CD14-positive monocyte (primary cell): ENCODE measurements around the gene ZFP1. TPM values are rescaled to one million over a fixed set of nuclear protein-coding genes. Genes with fewer than 3 reads are reported as not detected.

Source experiments
- DNase-seq, 3 donors: peaks; one replicate each; pipeline ENCODE4 v3.0.0-alpha.2; 2011 to 2022
- H2AFZ ChIP-seq: 2 replicates; pipeline ENCODE4 v1.6.0; 2012; ENCODE audit warnings: mild to moderate bottlenecking, low read depth, low read length, inconsistent platforms; ENCODE audit not compliant: insufficient read depth, poor library complexity, severe bottlenecking
- H3K27ac ChIP-seq, 2 donors: 1 replicate in 1 of 2; 2 replicates in 1 of 2; pipeline ENCODE4 v1.5.1; 2012 to 2013; ENCODE audit warnings: low read length in 2 of 2, control low read depth in 1 of 2, inconsistent platforms in 1 of 2, low read depth in 1 of 2, mild to moderate bottlenecking in 1 of 2
- H3K27me3 ChIP-seq, 2 donors: one replicate each; pipeline versions ENCODE4 v1.6.0 to v1.6.1; 2011 to 2013; ENCODE audit warnings: low read length in 2 of 2; ENCODE audit not compliant: control insufficient read depth in 2 of 2, insufficient read depth in 2 of 2
- H3K36me3 ChIP-seq, 2 donors: replicated peaks in 1 of 2; 1 replicate in 1 of 2; 2 replicates in 1 of 2; pipeline versions ENCODE4 v1.5.1 to v1.6.1; 2012 to 2013; ENCODE audit warnings: low read length in 2 of 2, control low read depth in 1 of 2, inconsistent platforms in 1 of 2, mild to moderate bottlenecking in 1 of 2; ENCODE audit not compliant: insufficient read depth in 2 of 2, control insufficient read depth in 1 of 2
- H3K4me1 ChIP-seq, 2 donors: 1 replicate in 1 of 2; 2 replicates in 1 of 2; pipeline versions ENCODE4 v1.5.1 to v1.6.1; 2012 to 2013; ENCODE audit warnings: low read length in 2 of 2, control low read depth in 1 of 2, inconsistent platforms in 1 of 2, mild to moderate bottlenecking in 1 of 2, moderate library complexity in 1 of 2; ENCODE audit not compliant: insufficient read depth in 2 of 2, control insufficient read depth in 1 of 2
- H3K4me2 ChIP-seq: replicated peaks from 2 replicates; pipeline ENCODE3; 2012; ENCODE audit warnings: low read length, moderate library complexity, mild to moderate bottlenecking; ENCODE audit not compliant: poor library complexity, severe bottlenecking; ENCODE audit errors: extremely low read depth
- H3K4me3 ChIP-seq, 3 experiments: fragments of 200-600 bp in 1 of 3; sonication (generic) in 1 of 3; replicated peaks in 1 of 3; 1 replicate in 2 of 3; 2 replicates in 1 of 3; pipeline ENCODE4 v1.5.1; 2011 to 2013; ENCODE audit warnings: low read length in 3 of 3, mild to moderate bottlenecking in 3 of 3, control low read depth in 2 of 3, low read depth in 2 of 3, inconsistent platforms in 1 of 3, moderate library complexity in 1 of 3
- H3K79me2 ChIP-seq: 2 replicates; pipeline ENCODE4 v1.6.0; 2012; ENCODE audit warnings: mild to moderate bottlenecking, control low read depth, inconsistent platforms, low read length, moderate library complexity; ENCODE audit not compliant: insufficient read depth
- H3K9ac ChIP-seq: 2 replicates; pipeline ENCODE4 v1.6.0; 2017; ENCODE audit warnings: low read length, mild to moderate bottlenecking; ENCODE audit not compliant: insufficient read depth, poor library complexity, severe bottlenecking
- H3K9me3 ChIP-seq, 2 donors: replicated peaks in 1 of 2; 1 replicate in 1 of 2; 2 replicates in 1 of 2; pipeline versions ENCODE4 v1.5.1 to v1.6.1; 2012 to 2013; ENCODE audit warnings: low read length in 2 of 2, control low read depth in 1 of 2; ENCODE audit not compliant: control insufficient read depth in 1 of 2, insufficient read depth in 1 of 2
- H4K20me1 ChIP-seq: 2 replicates; pipeline ENCODE4 v1.6.0; 2012; ENCODE audit warnings: mild to moderate bottlenecking, low read length, control low read depth, moderate library complexity; ENCODE audit not compliant: insufficient read depth
- H3K27ac Mint-ChIP-seq, 7 donors: one replicate each; pipeline ENCODE4 v1.8.0; 2020; ENCODE audit warnings: mild to moderate bottlenecking in 7 of 7, mixed read lengths in 7 of 7, moderate library complexity in 6 of 7, inconsistent platforms in 2 of 7
- H3K27me3 Mint-ChIP-seq, 3 donors: one replicate each; pipeline ENCODE4 v1.8.0; 2021 to 2022; ENCODE audit warnings: low read depth in 3 of 3, mild to moderate bottlenecking in 3 of 3, mixed read lengths in 3 of 3, moderate library complexity in 3 of 3, inconsistent platforms in 1 of 3
- H3K36me3 Mint-ChIP-seq, 2 donors: one replicate each; pipeline ENCODE4 v1.8.0; 2020; ENCODE audit warnings: mixed read lengths in 2 of 2, inconsistent platforms in 1 of 2, mild to moderate bottlenecking in 1 of 2
- H3K4me1 Mint-ChIP-seq: one replicate; pipeline ENCODE4 v1.8.0; 2020; ENCODE audit warnings: mild to moderate bottlenecking, mixed read lengths
- H3K4me3 Mint-ChIP-seq, 2 donors: one replicate each; pipeline ENCODE4 v1.8.0; 2020; ENCODE audit warnings: mild to moderate bottlenecking in 2 of 2, mixed read lengths in 2 of 2, moderate library complexity in 1 of 2
- H3K9me3 Mint-ChIP-seq, 7 donors: one replicate each; pipeline ENCODE4 v1.8.0; 2020 to 2022; ENCODE audit warnings: mixed read lengths in 7 of 7, mild to moderate bottlenecking in 6 of 7, moderate library complexity in 6 of 7, inconsistent platforms in 2 of 7
- WGBS: methylation state at CpG from one replicate; pipeline ENCODE4 v1.1.5; 2013; ENCODE audit warnings: missing lambda C conversion rate; ENCODE audit not compliant: insufficient coverage; 5-methylcytosine and 5-hydroxymethylcytosine counted together
- intact Hi-C, 2 donors: fragments of 100-400 bp; cut with micrococcal nuclease; formaldehyde crosslinking; loops; one replicate each; pipeline versions ENCODE4 v1.15.0 to v1.15.1; 2023
- polyA plus RNA-seq, 3 donors: library from polyadenylated mRNA; depleted of rRNA in 1 of 3; unstranded in 2 of 3; stranded (reverse) in 1 of 3; fragments of 300-500 nt in 2 of 3; fragments of >200 nt in 1 of 3; fragmentation: Illumina TruSeq in 2 of 3; gene quantifications; 1 replicate in 2 of 3; 2 replicates in 1 of 3; pipeline ENCODE4 v1.2.3, GENCODE V29; 2012 to 2021
- TF ChIP-seq, protein P1 (sequence below): fragments of 200-600 bp; IDR thresholded peaks from one replicate; pipeline ENCODE4 v1.8.0; 2022; ENCODE audit warnings: antibody characterized with exemption, mild to moderate bottlenecking

ZFP1 gene
- polyA plus RNA-seq, 3 donors, result 1.8 to 4.0 (median 3.4) TPM

DNA sequence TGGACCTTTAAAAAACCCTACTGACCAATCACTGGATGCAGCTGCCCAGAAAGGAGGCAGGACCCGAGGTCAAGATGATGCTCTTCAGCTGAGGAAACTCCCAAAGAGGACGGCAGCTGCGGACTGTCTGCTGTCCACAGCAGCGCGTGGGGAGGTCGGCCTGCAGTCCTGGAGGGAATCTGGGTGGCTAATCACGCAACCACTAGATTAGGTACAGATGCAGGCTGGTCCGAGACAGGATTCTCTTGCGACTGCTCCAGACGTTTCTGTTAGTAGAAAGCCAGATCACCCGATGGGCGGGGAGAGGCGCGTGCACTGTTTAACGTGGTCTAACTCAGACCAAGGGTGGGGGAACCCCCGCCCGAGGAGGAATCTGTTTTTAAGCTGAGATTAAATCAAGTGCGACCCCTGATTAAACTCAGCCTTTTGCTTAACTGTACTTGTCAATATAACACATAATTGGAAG lies 49.8 kb downstream of the ZFP1 start:
- Histone ChIP-seq H3K27ac (no peak overlapping the region), H3K4me2 (no peak overlapping the region), H3K4me3 (no peak overlapping the region), H3K36me3 (no peaks in the 10 kb centered on the region), H3K79me2 (no peaks in the 10 kb centered on the region), H2AFZ (no peak overlapping the region), H3K4me1 (no peaks in the 10 kb centered on the region), H3K9ac (no peak overlapping the region), H3K9me3 (no peaks in the 10 kb centered on the region), H3K27me3 (peaks cover 14 to 51% of the 10 kb centered on the region in 2 donors), H4K20me1 (no peaks in the 10 kb centered on the region)
- peak overlapping the region in 1 of 2 donors; percentile 63 for H3K4me3 Mint-ChIP-seq
- peaks cover 4% of the 10 kb centered on the region for H3K4me1 Mint-ChIP-seq
- H3K27me3 Mint-ChIP-seq, result peaks cover 72 to 92% (median 75%) of the 10 kb centered on the region in 3 donors
- intact Hi-C loops, result loop anchor here (2.0 to 10.0 kb wide), 3 partner anchors 187 to 567 kb away; no protein-coding TSS in a partner anchor
- WGBS, result 68% methylated on average over 17 of the region's 18 CpGs
- DNase-seq, result no peak
- H3K9me3 Mint-ChIP-seq, result peaks cover 0 to 2% (median 0%) of the 10 kb centered on the region in 7 donors
- no peak overlapping the region for H3K27ac Mint-ChIP-seq
- TF ChIP-seq, protein P1, sequence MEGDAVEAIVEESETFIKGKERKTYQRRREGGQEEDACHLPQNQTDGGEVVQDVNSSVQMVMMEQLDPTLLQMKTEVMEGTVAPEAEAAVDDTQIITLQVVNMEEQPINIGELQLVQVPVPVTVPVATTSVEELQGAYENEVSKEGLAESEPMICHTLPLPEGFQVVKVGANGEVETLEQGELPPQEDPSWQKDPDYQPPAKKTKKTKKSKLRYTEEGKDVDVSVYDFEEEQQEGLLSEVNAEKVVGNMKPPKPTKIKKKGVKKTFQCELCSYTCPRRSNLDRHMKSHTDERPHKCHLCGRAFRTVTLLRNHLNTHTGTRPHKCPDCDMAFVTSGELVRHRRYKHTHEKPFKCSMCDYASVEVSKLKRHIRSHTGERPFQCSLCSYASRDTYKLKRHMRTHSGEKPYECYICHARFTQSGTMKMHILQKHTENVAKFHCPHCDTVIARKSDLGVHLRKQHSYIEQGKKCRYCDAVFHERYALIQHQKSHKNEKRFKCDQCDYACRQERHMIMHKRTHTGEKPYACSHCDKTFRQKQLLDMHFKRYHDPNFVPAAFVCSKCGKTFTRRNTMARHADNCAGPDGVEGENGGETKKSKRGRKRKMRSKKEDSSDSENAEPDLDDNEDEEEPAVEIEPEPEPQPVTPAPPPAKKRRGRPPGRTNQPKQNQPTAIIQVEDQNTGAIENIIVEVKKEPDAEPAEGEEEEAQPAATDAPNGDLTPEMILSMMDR, result no peak
- H3K36me3 Mint-ChIP-seq, result no peaks in the 10 kb centered on the region

DNA sequence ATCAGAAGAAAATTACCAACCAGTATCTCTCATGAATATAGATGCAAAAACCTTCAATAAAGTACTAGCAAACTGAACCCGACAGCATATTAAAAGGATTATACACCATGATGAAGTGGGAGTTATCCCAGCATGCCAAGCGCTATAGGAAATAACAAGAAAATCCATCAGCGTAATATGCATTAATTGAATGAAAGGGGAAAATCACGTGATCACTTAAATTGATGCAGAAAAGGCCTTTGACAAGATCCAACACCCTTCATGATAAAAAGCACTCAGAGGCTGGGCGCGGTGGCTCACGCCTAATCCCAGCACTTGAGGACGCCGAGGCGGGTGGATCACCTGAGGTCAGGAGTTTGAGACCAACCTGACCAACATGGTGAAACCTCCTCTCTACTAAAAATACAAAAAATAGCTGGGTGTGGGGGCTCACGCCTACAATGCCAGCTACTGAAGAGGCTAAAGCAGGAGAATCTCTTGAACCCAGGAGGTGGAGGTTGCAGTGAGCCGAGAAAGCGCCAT lies 53.8 kb downstream of the ZFP1 start:
- 97% methylated on average over 5 of the region's 13 CpGs for WGBS
- H3K27me3 ChIP-seq, result peaks cover 10 to 40% of the 10 kb centered on the region in 2 donors

More for the DNA sequence above, 53.8 kb downstream of the ZFP1 start:
- Mint-ChIP-seq H3K36me3 (no peaks in the 10 kb centered on the region), H3K27ac (no peak overlapping the region), H3K4me1 (peaks cover 4% of the 10 kb centered on the region), H3K9me3 (no peaks in the 10 kb centered on the region), H3K27me3 (peaks cover 60 to 78% (median 62%) of the 10 kb centered on the region in 3 donors), H3K4me3 (peak overlapping the region in 1 of 2 donors; percentile 28)
- no peaks in the 10 kb centered on the region for H4K20me1 ChIP-seq
- no peaks in the 10 kb centered on the region for H3K4me1 ChIP-seq
- no peaks in the 10 kb centered on the region for H3K9me3 ChIP-seq
- no peak for DNase-seq
- intact Hi-C loops, result no loop called here
- H3K36me3 ChIP-seq, result no peaks in the 10 kb centered on the region
- H2AFZ ChIP-seq, result no peak overlapping the region
- H3K9ac ChIP-seq, result no peak overlapping the region
- no peak overlapping the region for H3K4me2 ChIP-seq
- H3K79me2 ChIP-seq, result no peaks in the 10 kb centered on the region
- no peak overlapping the region for H3K4me3 ChIP-seq
- TF ChIP-seq, protein P1, result no peak
- H3K27ac ChIP-seq, result no peak overlapping the region
